ENCODE data around the gene P2RY2.

P2RY2 gene

DNA sequence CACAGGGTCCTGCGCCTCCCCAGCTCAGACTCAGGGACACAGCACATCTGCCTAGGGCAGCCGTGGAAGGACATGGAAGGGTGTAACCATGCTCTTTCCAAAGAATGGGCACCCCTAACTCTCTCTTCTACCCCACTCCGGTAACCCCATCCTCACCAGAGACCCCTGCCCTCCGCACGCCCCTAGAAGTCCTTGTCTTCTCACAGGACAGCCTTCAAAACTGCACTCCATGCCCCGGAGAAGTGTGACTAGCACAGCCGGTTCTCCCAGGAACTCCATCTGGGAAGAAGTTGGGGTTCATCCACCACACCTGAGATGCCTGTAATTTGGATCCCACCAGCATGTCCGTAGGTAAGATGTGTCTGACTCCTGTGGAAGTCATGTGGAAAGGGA is 25.0 kb downstream of the P2RY2 start:
- TF ChIP-seq POLR2A (IDR thresholded peaks at IDR 0.05; ENCODE audit: low read length) (no peak), GATA1 (IDR thresholded peaks at IDR 0.05; ENCODE audit: low read depth, low read length) (no peak)
- no peak for DNase-seq

DNA sequence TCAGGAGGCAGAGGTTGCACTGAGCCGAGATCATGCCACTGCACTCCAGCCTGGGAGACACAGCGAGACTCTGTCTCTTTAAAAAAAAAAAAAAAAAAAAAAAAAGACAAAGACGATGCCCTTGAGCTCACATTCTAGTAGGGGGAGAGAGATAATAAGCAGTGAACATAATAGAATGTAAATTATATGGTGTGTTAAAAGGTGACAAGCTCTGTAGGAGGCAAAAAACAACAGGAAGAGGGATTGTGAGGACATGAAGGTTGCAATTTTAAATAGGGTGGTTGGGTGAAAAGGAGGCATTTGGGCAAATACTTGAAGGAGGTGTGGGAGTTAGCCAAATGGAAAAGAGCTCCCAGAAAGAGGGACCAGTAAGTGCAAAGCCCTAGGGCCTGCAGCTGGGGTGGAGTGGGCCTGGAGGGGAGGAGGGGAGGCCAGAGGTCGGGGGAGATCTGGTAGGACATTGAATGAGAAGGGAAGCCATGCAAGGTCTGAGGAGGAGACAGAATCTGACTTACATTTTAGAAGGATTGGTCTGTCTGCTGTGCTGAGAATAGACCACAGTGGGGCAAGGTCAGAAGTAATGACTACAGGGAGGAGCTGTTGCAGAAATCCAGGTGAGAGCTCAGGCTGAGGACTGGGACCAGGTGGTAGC is 26.6 kb downstream of the P2RY2 start:
- TF ChIP-seq GATA1 (IDR thresholded peaks at IDR 0.05; ENCODE audit: low read depth, low read length) (no peak), POLR2A (IDR thresholded peaks at IDR 0.05; ENCODE audit: low read length) (no peak)
- no peak for DNase-seq

DNA sequence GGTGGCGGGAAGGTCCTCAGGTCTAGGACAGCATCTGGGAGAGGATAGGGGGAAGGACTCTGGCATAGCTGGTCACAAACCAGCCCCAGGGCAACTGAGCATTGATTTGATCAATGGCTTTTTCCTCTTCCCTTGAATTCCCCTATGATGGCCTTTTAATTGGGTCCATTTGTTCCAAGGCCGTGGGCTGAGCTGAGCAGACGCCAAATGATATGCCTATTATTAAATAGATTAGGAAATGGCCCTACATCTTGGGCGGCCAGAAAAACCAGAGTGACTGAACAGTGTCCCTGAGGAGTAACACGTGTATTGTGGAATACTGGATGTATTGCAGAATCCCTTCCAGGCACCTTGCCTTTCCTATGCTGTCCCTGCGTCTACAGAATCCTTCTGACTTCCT is 27.4 kb downstream of the P2RY2 start:
- no peak for TF ChIP-seq POLR2A (IDR thresholded peaks at IDR 0.05; ENCODE audit: low read length)
- no peak for TF ChIP-seq GATA1 (IDR thresholded peaks at IDR 0.05; ENCODE audit: low read depth, low read length)
- DNase-seq: no peak

DNA sequence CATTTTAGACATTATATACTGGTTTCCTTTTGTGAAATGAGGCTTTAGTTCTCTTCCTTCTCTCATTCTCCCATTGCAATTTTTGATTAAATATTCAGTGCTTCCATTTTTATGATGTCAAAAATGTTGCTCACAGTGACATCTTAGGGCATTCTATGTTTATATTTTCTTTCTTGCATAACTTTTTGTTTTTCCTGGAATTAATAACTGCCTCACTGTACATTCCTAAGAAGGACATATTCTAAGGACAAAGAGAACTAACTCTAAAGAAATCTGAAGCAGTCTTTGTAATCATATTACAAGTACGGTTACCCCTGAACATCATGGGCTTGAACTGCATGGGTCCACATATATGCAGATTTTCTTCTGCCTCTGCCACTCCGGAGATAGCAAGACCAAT is 28.2 kb downstream of the P2RY2 start:
- no peak for DNase-seq
- TF ChIP-seq GATA1 (IDR thresholded peaks at IDR 0.05; ENCODE audit: low read depth, low read length) (no peak), POLR2A (IDR thresholded peaks at IDR 0.05; ENCODE audit: low read length) (no peak)

DNA sequence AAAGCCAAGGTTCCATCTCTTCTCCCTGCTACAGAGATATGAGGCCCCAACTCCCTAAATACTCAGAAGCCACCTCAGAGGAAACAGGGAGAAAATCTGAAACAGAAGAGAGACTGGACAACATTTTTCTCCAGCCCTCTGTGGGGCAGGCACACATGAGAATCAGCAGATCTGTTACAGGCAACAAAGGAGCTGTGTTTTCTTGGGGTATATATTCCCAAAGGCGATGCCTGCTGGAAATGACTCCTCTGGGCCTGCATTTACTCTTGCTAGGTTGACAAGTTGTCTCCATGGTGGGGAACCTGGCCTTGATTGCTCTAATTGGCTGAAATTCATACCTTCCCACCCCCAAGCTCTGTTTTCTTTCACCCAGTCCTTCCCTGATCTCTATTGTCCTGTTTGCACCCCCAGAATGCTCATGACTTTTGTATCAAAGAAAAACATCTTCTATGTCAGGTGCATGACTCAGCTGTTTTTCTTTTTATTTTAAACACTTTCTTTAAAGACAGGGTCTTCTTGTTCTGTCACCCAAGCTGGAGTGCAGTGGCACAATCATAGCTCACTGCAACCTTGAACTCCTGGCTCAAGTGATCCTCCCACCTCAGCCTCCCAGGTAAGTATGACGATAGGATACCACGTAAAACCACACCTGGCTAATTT is 30.6 kb downstream of the P2RY2 start:
- no peak for DNase-seq
- TF ChIP-seq GATA1 (IDR thresholded peaks at IDR 0.05; ENCODE audit: low read depth, low read length): no peak
- no peak for TF ChIP-seq POLR2A (IDR thresholded peaks at IDR 0.05; ENCODE audit: low read length)

DNA sequence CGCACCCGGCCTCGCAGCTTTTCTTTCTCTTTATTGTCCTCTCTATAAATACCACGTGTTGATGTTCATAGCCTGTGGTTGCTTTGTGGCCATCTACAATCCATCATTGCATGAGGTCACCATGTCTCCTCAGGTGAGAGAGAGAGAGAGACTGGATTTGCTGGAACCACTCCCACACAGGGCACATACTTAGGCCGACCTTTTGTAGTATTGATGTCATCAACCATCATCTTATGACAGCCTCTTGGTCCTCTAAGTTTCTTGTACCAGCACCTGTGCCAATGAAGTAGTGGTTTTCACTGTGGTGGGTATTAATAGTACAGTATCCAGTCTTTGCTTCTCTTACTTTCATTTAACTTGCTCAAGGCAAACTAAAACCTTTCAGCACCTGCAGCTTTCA is 31.2 kb downstream of the P2RY2 start:
- no peak for DNase-seq
- TF ChIP-seq GATA1 (IDR thresholded peaks at IDR 0.05; ENCODE audit: low read depth, low read length): no peak
- no peak for TF ChIP-seq POLR2A (IDR thresholded peaks at IDR 0.05; ENCODE audit: low read length)

DNA sequence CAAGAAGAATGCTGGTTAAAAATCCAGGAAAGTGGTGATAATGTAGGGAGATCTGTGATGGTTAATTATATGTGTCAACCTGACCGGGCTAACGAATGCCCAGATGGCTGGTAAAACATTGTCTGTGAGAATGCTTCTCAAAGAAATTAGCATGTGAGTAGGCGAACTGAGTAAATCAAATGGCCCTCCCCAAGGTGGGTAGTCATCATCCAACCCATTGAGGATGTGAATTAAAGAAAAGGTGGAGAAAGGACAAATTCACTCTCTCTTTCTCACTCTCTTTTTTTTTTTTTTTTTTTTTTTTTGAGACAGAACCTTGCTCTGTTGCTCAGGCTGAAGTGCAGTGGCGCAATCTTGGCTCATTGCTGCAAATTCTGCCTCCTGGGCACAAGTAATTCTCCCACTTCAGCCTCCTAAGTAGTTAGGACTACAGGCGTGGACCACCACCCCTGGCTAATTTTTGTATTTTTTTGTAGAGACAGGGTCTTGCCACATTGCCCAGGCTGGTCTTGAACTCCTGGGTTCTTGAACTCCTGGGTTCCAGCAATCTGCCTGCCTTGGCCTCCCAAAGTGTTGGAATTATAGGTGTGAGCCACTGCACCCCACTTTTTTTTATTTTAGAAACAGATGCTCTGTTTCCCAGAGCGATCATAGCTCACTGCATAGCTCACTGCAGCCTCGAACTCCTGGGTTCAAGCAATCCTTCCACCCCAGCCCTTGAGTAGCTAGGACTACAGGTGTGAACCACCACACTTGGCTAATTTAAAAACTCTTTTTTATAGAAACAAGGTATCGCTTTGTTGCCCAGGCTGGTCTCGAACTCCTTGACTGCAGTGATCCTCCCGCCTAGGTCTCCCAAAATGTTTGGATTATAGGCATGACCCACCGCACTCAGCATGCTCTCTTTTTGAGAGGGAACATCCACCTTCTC is 32.0 kb downstream of the P2RY2 start:
- no peak for DNase-seq
- TF ChIP-seq POLR2A (IDR thresholded peaks at IDR 0.05; ENCODE audit: low read length) (no peak), GATA1 (IDR thresholded peaks at IDR 0.05; ENCODE audit: low read depth, low read length) (no peak)

DNA sequence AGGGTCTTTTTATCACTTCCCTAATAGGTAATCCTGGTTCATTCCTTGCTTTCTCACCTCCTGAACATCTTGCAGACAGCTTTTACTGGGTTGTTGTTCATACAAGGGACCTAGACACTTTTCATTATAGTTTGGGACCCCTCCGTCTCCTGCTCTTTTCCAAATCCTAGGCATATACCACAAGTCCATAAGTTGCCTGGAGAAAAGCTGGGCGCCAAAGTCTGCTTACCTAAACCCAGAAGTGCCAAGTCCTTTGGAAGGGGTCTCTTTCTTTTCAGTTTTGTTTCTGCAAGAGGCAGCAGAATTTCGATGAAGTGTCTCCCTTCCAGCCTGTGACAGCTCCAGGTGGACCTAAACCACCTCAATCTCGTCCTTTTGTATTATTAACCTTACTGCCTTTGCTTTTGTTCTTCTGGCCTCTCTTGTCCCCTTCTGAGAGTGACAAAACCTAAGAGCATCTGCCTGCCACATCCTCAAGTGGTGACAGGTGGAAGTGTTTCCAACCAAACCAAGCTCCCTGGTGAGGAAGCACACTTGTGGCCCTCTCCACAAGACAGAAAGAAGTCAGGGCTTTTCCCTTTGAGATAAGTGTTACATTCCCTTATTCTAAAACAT is 34.6 kb downstream of the P2RY2 start:
- TF ChIP-seq GATA1 (IDR thresholded peaks at IDR 0.05; ENCODE audit: low read depth, low read length) (no peak), POLR2A (IDR thresholded peaks at IDR 0.05; ENCODE audit: low read length) (no peak)
- peak; percentile 11 to 35 for DNase-seq

DNA sequence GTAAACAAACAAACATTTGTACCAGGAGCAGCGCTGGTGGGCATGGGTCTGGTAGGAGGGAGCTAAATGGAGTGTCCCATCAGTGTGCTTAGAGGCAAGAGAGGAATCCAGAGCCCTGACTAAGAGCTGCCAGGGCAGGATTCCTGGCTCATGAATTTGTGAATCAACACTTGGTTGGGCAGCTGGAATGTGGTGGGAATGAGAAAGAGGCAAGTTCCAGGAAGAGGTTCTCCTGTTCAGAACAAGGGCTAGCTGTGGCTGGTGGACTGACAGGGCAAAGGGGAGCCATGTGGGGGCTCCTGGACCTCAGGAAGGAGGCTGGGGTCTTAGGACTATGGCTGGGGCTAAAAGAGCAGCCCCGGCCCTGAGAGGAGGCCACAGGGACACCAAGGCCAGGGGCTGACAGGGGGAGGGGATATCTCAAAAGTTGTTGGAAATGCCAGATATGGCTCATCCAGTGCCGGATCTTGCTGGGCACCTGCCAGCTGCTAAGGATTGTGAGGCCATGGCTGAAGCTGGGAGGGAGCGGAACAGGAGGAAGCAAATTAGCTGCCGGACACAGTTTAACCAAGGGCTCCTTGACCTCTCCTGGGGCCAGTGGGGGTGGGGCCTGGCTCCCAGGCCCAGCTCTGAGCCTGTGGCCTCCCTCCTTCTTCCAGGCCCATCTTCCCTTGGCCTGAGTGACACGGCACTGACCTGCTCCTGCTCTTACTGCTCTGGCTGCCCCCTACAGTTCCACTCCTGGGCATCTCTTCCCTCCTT is 39.4 kb downstream of the P2RY2 start:
- no peak for DNase-seq
- TF ChIP-seq POLR2A (IDR thresholded peaks at IDR 0.05; ENCODE audit: low read length) (no peak), GATA1 (IDR thresholded peaks at IDR 0.05; ENCODE audit: low read depth, low read length) (no peak)

DNA sequence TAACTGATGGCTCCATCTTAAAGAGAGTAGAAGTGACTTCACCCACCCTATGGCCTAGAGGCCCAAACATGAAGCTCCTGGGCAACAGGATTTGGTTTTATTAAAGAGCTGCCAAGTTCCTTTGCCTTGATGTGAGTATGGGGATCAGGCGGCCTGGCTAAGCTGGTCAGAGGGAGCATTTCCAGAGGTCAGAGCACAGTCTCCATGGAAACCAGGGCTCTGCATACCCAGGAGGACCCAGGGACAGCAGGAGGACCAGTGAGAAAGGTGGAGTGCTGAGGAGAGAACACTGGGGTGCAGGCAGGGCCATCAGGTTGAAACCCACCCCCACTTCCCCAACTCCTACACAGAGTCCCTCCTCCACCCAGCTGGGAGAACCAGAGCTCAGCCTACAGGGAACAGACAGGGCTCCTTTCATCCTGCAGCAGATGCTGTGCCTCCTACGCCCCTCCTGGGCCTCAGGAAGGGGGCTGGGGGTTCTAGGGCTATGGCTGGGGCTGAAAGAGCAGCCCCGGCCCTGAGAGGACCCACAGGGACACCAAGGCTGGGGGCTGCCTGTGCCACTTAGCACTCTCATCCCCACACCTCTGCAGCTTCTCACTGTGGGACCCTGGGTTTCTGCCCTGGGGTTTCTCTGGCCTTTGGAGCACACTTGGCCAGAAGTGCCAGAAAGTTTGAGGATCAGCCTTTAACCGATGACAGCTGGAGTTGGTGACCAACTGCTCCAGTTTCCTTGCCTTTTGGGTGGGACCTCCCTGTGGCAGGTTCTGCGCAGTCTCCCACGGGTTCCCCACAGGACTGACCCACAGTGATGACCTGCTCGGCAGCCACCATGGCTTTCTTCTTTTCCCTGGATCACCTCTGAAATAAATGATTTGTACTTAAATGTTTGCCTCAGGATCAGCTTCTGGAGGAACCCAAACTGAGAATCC is 40.3 kb downstream of the P2RY2 start:
- TF ChIP-seq POLR2A (IDR thresholded peaks at IDR 0.05; ENCODE audit: low read length) (no peak), GATA1 (IDR thresholded peaks at IDR 0.05; ENCODE audit: low read depth, low read length) (no peak)
- no peak for DNase-seq

DNA sequence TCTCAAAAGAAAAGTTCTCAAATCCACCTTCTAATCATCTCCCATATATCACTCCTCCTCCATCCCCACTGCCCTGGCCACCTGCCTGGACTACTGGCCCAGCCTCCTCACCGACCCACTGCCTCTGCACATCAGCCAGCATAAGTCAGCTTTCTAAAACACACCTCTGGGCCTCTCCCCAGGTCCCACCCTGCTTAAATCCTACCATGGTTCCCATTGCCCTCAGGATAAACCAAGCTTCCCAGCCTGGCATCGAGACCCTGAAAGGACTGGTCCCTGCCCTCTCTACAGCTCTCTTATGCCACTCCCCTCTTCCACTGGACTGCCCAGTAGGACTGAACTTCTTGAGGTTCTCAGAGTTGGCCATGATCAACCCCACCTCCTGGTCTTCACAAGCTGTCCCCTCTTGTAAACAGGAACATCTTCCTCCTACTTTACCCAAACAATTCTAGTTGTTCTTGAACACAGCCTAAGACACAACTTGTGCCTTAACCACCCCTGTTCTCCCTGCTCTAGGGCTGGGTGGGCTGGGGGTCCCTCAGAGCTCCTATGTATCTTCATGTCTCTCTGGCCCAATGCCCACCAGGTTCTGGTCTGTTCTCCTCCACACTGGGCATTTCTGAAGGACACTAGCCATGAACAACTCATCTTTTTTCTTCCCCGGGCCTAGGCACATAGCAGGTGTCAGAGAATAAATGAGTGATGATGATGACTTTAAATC is 41.5 kb downstream of the P2RY2 start:
- DNase-seq: no peak
- TF ChIP-seq GATA1 (IDR thresholded peaks at IDR 0.05; ENCODE audit: low read depth, low read length) (no peak), POLR2A (IDR thresholded peaks at IDR 0.05; ENCODE audit: low read length) (no peak)

DNA sequence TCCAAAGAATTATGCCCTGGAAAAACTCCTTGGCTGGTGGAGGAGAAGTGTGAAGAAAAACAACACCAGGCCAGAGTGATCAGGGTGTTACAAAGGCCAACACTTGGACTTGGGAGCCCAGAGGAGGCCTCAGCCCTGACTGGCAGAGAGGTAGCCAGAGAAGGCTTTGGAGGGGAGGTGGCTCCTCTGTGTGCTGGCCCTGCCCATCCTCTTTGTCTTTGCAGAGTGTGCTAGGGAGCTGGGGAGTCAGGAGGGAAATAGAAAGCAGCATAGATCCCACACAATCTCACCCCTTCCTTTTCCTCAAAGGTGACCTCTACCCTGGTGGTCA is 42.0 kb downstream of the P2RY2 start:
- TF ChIP-seq POLR2A (IDR thresholded peaks at IDR 0.05; ENCODE audit: low read length): no peak
- TF ChIP-seq GATA1 (IDR thresholded peaks at IDR 0.05; ENCODE audit: low read depth, low read length): no peak
- DNase-seq: no peak

Data from erythroblast (primary cell).